Psoas muscle (tissue), 8 donors: ENCODE measurements around the gene ZIC2. TPM values are rescaled to one million over a fixed set of nuclear protein-coding genes. Genes with fewer than 3 reads are reported as not detected.

Experiments
- ATAC-seq, 4 donors: fragments of 200-7000 bp; cut with Tn5 transposase; one replicate each; pipeline ENCODE4 v1.9.1; 2020; ENCODE audit warnings: moderate library complexity in 3 of 4, mild to moderate bottlenecking in 2 of 4
- DNase-seq, 2 donors: peaks; one replicate each; pipeline ENCODE4 v3.0.0-alpha.2; 2020
- H3K27ac ChIP-seq: fragments of 200-600 bp; one replicate; pipeline ENCODE4 v1.8.0; 2022
- H3K27me3 ChIP-seq, 3 donors: fragments of 200-600 bp in 1 of 3; one replicate each; pipeline versions ENCODE4 v1.6.1 to v1.8.0; 2013 to 2022; ENCODE audit warnings: low read length in 2 of 3, mild to moderate bottlenecking in 2 of 3, moderate library complexity in 1 of 3; ENCODE audit not compliant: insufficient read depth in 3 of 3
- H3K36me3 ChIP-seq, 2 donors: fragments of 200-600 bp in 1 of 2; one replicate each; pipeline versions ENCODE4 v1.6.1 to v1.8.0; 2013 to 2022; ENCODE audit warnings: low read depth in 1 of 2, mild to moderate bottlenecking in 1 of 2, moderate library complexity in 1 of 2; ENCODE audit not compliant: insufficient read depth in 1 of 2
- H3K4me1 ChIP-seq: fragments of 200-600 bp; one replicate; pipeline ENCODE4 v1.8.0; 2022
- H3K4me3 ChIP-seq: fragments of 200-600 bp; one replicate; pipeline ENCODE4 v1.8.0; 2022; ENCODE audit warnings: mild to moderate bottlenecking
- H3K9me3 ChIP-seq: fragments of 200-600 bp; one replicate; pipeline ENCODE4 v1.8.0; 2022
- CTCF ChIP-seq: fragments of 200-600 bp; IDR thresholded peaks from one replicate; pipeline ENCODE4 v1.8.0; 2022; ENCODE audit warnings: antibody characterized with exemption
- WGBS, 3 donors: extraction: QIAGEN DNeasy Blood & Tissue Kit; methylation state at CpG; one replicate each; pipeline versions ENCODE4 v1.1.6 to v1.1.7; 2013; 5-methylcytosine and 5-hydroxymethylcytosine counted together
- intact Hi-C, 2 donors: fragments of 100-400 bp; cut with DNase I; formaldehyde crosslinking; loops; one replicate each; pipeline versions ENCODE4 v1.11.0 to v1.14.2; 2022
- polyA plus RNA-seq, 3 donors: library from polyadenylated mRNA; stranded (reverse); fragments of 200-250 nt; gene quantifications; one replicate each; pipeline ENCODE4 v1.2.3, GENCODE V29; 2013
- total RNA-seq, 4 donors: library from RNA; stranded (reverse); fragmentation: NEBNext Ultra II Directional in 2 of 4; extraction: Animal tissue kit (Norgen Biotek cat#: 25700) in 2 of 4; gene quantifications; one replicate each; pipeline versions ENCODE4 v1.2.1 to v1.2.4, GENCODE V29; 2021 to 2023
- donor health status: healthy with polysubstance abuse.
- donor health status: DM: no; HTN: no; CAD: no; lungs with moderate emphysema.
- donor health status: Bipolar disorder and iron deficiency.
- donor health status: healthy.
- donor health status: DM: yes; HTN: yes; CAD: no.
- donor health status: DM: no; HTN: no; CAD: no.
- donor health status: DM: no; HTN: no; CAD: no.
- donor health status: DM: yes; HTN: yes; CAD: no.

Gene ZIC2
- total and polyA plus RNA-seq, 7 donors = 0.01 to 0.06 TPM; not detected in 5

GRCh38 chr13:99998261-99998660, 16.7 kb downstream of the ZIC2 start:
- Histone ChIP-seq H3K36me3 (no peaks in the 10 kb centered on the region), H3K27me3 (peaks cover 12 to 98% (median 22%) of the 10 kb centered on the region in 3 donors), H3K4me1 (no peaks in the 10 kb centered on the region), H3K9me3 (no peaks in the 10 kb centered on the region), H3K27ac (no peak overlapping the region), H3K4me3 (no peak overlapping the region)
- intact Hi-C loops = loop anchor here in 1 of 2 donors (5.0 kb wide), 1 partner anchor 41 kb away; no protein-coding TSS in a partner anchor
- no peak for ATAC-seq
- DNase-seq = no peak
- WGBS, 3 donors = 91 to 92% (median 91%) methylated on average over 11 of the region's 11 CpGs
- no peak for TF ChIP-seq CTCF

- no peak for DNase-seq
- 89 to 96% (median 94%) methylated on average over 1 of the region's 1 CpG for WGBS, 3 donors
- H3K36me3 ChIP-seq = no peaks in the 10 kb centered on the region
- TF ChIP-seq CTCF = no peak
- no peak for ATAC-seq
- no peak overlapping the region for H3K4me3 ChIP-seq
- H3K9me3 ChIP-seq = no peaks in the 10 kb centered on the region
- intact Hi-C loops = no loop called here
- H3K4me1 ChIP-seq = no peaks in the 10 kb centered on the region
- peaks cover 0 to 5% (median 0%) of the 10 kb centered on the region in 3 donors for H3K27me3 ChIP-seq
- H3K27ac ChIP-seq = no peak overlapping the region
Measured at GRCh38 chr13:100014621-100015020, 33.0 kb downstream of the ZIC2 start.

- 91 to 93% (median 93%) methylated on average over 3 of the region's 3 CpGs for WGBS, 3 donors
- no peak overlapping the region for H3K27ac ChIP-seq
- H3K27me3 ChIP-seq = no peaks in the 10 kb centered on the region
- DNase-seq (no peak), ATAC-seq (no peak)
- TF ChIP-seq CTCF = no peak
- H3K4me1 ChIP-seq = no peaks in the 10 kb centered on the region
- H3K36me3 ChIP-seq = no peaks in the 10 kb centered on the region
- no peaks in the 10 kb centered on the region for H3K9me3 ChIP-seq
- H3K4me3 ChIP-seq = no peak overlapping the region
- intact Hi-C loops = no loop called here
Measured at GRCh38 chr13:100019780-100020356, 38.3 kb downstream of the ZIC2 start.

GRCh38 chr13:100022798-100023197, 41.2 kb downstream of the ZIC2 start:
- 81 to 90% (median 85%) methylated on average over 3 of the region's 3 CpGs for WGBS, 3 donors
- intact Hi-C loops = no loop called here
- Histone ChIP-seq H3K4me3 (no peak overlapping the region), H3K36me3 (no peaks in the 10 kb centered on the region), H3K27me3 (no peaks in the 10 kb centered on the region), H3K4me1 (no peaks in the 10 kb centered on the region), H3K27ac (no peak overlapping the region), H3K9me3 (no peaks in the 10 kb centered on the region)
- no peak for DNase-seq
- ATAC-seq = no peak
- no peak for TF ChIP-seq CTCF

GRCh38 chr13:100024023-100024422, 42.4 kb downstream of the ZIC2 start:
- ATAC-seq (no peak), DNase-seq (no peak)
- H3K27ac ChIP-seq = no peak overlapping the region
- no peaks in the 10 kb centered on the region for H3K36me3 ChIP-seq
- no peaks in the 10 kb centered on the region for H3K9me3 ChIP-seq
- H3K4me3 ChIP-seq = no peak overlapping the region
- intact Hi-C loops = no loop called here
- no peaks in the 10 kb centered on the region for H3K4me1 ChIP-seq
- no peak for TF ChIP-seq CTCF
- WGBS, 3 donors = 57 to 88% (median 80%) methylated on average over 2 of the region's 2 CpGs
- H3K27me3 ChIP-seq = no peaks in the 10 kb centered on the region
